ENCODE measurements around the gene HYI. TPM values are rescaled to one million over a fixed set of nuclear protein-coding genes. Genes with fewer than 3 reads are reported as not detected.
"Not testable (repeated sequence)": the region's sequence is repeated elsewhere in the genome, so short reads cannot be mapped to it uniquely, and the experiment has no call there.

The HYI gene
- total and polyA plus RNA-seq, 7 donors: 7.4 to 21.4 (median 12.2) TPM

DNA sequence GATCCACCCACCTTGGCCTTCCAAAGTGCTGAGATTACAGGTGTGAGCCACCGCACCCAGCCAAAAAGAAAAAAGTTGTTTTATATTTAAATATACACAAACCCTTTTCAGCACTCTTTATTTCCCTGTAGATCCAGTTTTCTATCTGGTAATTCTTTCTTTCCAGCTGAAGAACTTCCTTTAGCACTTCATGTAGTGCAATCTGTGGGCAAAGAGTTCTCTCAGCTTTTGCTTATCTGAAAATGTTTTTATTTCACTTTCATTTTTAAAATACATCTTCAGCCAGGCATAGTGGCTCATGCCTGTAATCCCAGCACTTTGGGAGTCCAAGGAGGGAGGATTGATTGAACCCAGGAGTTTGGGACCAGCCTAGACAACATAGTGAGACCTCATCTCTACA, 28.5 kb upstream of the HYI start:
- intact Hi-C loops (cut with DNase I): no loop called here
- no peaks in the 10 kb centered on the region for H3K36me3 ChIP-seq (ENCODE audit: insufficient read depth in 1 of 2, low read depth in 1 of 2)
- H3K9me3 ChIP-seq: no peaks in the 10 kb centered on the region
- no peak overlapping the region for H3K27ac ChIP-seq
- H3K27me3 ChIP-seq (ENCODE audit: insufficient read depth in 3 of 3, low read length in 2 of 3): no peaks in the 10 kb centered on the region
- H3K4me1 ChIP-seq: no peaks in the 10 kb centered on the region
- TF ChIP-seq, protein P1, sequence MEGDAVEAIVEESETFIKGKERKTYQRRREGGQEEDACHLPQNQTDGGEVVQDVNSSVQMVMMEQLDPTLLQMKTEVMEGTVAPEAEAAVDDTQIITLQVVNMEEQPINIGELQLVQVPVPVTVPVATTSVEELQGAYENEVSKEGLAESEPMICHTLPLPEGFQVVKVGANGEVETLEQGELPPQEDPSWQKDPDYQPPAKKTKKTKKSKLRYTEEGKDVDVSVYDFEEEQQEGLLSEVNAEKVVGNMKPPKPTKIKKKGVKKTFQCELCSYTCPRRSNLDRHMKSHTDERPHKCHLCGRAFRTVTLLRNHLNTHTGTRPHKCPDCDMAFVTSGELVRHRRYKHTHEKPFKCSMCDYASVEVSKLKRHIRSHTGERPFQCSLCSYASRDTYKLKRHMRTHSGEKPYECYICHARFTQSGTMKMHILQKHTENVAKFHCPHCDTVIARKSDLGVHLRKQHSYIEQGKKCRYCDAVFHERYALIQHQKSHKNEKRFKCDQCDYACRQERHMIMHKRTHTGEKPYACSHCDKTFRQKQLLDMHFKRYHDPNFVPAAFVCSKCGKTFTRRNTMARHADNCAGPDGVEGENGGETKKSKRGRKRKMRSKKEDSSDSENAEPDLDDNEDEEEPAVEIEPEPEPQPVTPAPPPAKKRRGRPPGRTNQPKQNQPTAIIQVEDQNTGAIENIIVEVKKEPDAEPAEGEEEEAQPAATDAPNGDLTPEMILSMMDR (IDR thresholded peaks at IDR 0.05): no peak
- ATAC-seq (no peak), DNase-seq (no peak)
- no peak overlapping the region for H3K4me3 ChIP-seq
- WGBS, 3 donors: 91 to 95% (median 95%) methylated on average over 1 of the region's 1 CpG

DNA sequence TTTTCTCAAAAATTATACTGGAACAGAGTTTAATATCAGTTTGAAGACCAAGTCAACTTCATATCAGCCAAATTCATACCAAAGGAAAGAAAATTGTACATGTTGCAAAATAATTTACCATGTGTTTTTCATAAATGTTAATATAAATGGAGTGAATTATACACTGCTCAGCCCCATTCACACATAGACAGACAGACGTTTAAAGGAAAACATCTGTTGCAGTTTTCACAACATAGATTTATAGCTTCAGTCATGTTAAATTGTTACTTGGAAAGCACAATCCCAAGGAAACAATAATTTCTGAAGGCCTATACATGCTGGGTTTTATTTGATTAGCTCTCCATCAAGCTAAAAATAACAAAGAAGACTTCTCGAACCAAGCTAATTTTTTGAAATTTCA, 27.8 kb upstream of the HYI start:
- H3K27me3 ChIP-seq (ENCODE audit: insufficient read depth in 3 of 3, low read length in 2 of 3): no peaks in the 10 kb centered on the region
- DNase-seq: no peak
- WGBS, 3 donors: 76 to 81% (median 79%) methylated on average over 2 of the region's 2 CpGs
- H3K4me3 ChIP-seq: no peak overlapping the region
- no peaks in the 10 kb centered on the region for H3K9me3 ChIP-seq
- TF ChIP-seq, protein P1 (IDR thresholded peaks at IDR 0.05): no peak
- intact Hi-C loops (cut with DNase I): no loop called here
- no peaks in the 10 kb centered on the region for H3K36me3 ChIP-seq (ENCODE audit: insufficient read depth in 1 of 2, low read depth in 1 of 2)
- no peak overlapping the region for H3K27ac ChIP-seq
- H3K4me1 ChIP-seq: no peaks in the 10 kb centered on the region
- no peak for ATAC-seq

DNA sequence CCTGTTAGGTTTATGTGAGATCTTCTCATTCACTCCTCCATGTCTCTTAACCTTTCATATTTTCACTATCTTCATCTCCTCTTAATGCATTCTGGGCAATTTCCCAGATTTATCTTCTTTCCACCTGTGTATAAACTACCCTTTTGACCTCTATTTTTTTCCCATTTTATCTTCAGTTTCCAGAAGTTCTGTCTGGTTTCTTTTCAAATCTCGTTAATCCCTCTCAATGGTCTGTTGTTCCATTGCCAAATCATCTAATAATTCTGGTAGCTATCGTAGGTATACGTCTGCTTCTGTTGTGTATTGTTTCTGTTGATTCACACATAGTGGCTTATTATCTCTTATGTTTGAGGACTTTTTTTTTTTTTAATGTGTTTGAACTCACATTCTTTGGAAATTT, 25.7 kb upstream of the HYI start:
- ATAC-seq (no peak), DNase-seq (no peak)
- Histone ChIP-seq H3K4me1 (no peaks in the 10 kb centered on the region), H3K27me3 (ENCODE audit: insufficient read depth in 3 of 3, low read length in 2 of 3) (no peaks in the 10 kb centered on the region), H3K9me3 (no peaks in the 10 kb centered on the region), H3K27ac (no peak overlapping the region), H3K4me3 (no peak overlapping the region), H3K36me3 (ENCODE audit: insufficient read depth in 1 of 2, low read depth in 1 of 2) (no peaks in the 10 kb centered on the region)
- WGBS, 3 donors: 61 to 71% (median 65%) methylated on average over 3 of the region's 3 CpGs
- TF ChIP-seq, protein P1 (IDR thresholded peaks at IDR 0.05): no peak
- intact Hi-C loops (cut with DNase I): no loop called here

DNA sequence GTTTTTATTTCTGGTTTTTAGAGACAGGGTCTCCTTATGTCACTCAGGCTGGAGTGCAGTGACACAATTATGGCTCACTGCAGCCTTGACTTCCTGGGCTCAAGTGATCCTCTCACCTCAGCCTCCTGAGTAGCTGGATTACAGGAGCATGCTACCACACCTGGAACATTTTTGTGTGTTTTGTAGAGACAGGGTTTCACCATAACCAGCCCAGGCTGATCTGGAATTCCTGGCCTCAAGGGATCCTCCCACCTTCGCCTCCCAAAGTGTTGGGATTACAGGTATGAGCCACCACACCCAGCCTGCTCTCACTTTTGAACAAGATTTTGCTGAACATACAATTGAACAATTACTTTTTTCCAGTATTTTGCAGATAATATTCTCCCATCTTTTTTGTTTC, 24.0 kb upstream of the HYI start:
- H3K4me3 ChIP-seq: no peak overlapping the region
- no peak for DNase-seq
- no peaks in the 10 kb centered on the region for H3K36me3 ChIP-seq (ENCODE audit: insufficient read depth in 1 of 2, low read depth in 1 of 2)
- ATAC-seq: no peak
- no peaks in the 10 kb centered on the region for H3K27me3 ChIP-seq (ENCODE audit: insufficient read depth in 3 of 3, low read length in 2 of 3)
- H3K4me1 ChIP-seq: no peaks in the 10 kb centered on the region
- H3K9me3 ChIP-seq: no peaks in the 10 kb centered on the region
- intact Hi-C loops (cut with DNase I): no loop called here
- TF ChIP-seq, protein P1 (IDR thresholded peaks at IDR 0.05): no peak
- H3K27ac ChIP-seq: no peak overlapping the region
- WGBS, 3 donors: 92 to 95% (median 93%) methylated on average over 1 of the region's 1 CpG

DNA sequence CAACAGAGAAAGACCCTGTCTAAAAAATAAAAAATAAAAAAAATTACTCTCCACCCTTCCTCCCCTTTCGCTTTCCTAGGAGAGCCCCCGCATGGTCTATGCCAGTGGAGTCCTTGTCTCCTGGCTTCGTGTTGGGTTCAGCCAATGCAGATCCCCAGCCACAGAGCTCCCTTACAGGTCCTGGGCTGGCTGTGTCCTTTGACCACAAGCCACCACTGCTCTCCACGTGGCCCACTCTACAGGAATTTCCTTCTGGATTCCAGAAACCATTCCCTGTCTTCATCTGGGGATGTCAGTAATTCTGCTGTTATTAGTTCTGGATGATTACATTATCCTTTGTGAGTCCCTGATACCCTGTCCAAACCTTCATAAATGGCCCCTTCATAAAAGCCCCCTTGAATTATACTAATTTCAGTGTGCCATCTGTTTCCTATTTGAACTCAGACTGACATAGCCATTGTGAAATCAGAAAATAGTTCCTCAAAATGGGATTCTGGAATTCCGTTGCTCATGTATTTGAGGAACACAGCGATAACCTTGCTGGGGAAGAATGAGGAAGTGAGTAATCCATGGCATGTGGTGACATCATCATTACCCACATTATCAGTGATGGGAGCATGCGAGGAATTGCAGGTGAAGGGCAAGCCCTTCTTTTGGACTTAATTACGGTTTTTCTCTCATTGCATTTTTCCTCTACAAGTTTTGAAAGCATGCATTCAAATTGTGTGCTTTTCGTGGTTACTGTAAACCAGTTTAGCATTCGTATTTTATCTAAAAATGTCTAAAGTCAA, 22.1 kb upstream of the HYI start:
- intact Hi-C loops (cut with DNase I); DNase-seq; H3K27me3 ChIP-seq (ENCODE audit: insufficient read depth in 3 of 3, low read length in 2 of 3); ATAC-seq; H3K9me3 ChIP-seq; H3K27ac ChIP-seq; H3K4me1 ChIP-seq; H3K36me3 ChIP-seq (ENCODE audit: insufficient read depth in 1 of 2, low read depth in 1 of 2); H3K4me3 ChIP-seq: not testable (repeated sequence)
- 70 to 71% (median 70%) methylated on average over 8 to 9 of the region's 10 CpGs for WGBS, 3 donors
